GM06990 (cell line): ENCODE measurements around the gene PEX5L.

Source experiments
- DNase-seq: peaks from one replicate; pipeline ENCODE4 v3.0.0-alpha.2; 2011; ENCODE audit not compliant: insufficient read length; ENCODE audit errors: extremely low read depth
- H3K27me3 ChIP-seq: replicated peaks from 2 replicates; pipeline ENCODE4 v1.6.0; 2011; ENCODE audit warnings: low read length; ENCODE audit not compliant: control insufficient read depth, insufficient read depth
- H3K36me3 ChIP-seq: 2 replicates; pipeline ENCODE4 v1.5.1; 2011; ENCODE audit warnings: low read length; ENCODE audit not compliant: control insufficient read depth, insufficient read depth
- H3K4me3 ChIP-seq: replicated peaks from 2 replicates; pipeline ENCODE4 v1.5.1; 2011; ENCODE audit warnings: low read depth, mild to moderate bottlenecking, control low read depth, low read length
- CTCF ChIP-seq: IDR thresholded peaks from 2 replicates; pipeline ENCODE4 v1.5.1; 2011; ENCODE audit warnings: low read length, control low read depth, mild to moderate bottlenecking, inconsistent platforms; ENCODE audit not compliant: insufficient read depth, poor library complexity, severe bottlenecking

PEX5L gene

GRCh38 chr3:179955286-179955685, 81.5 kb downstream of the PEX5L start:
- Histone ChIP-seq H3K27me3 (no peaks in the 10 kb centered on the region), H3K36me3 (no peaks in the 10 kb centered on the region), H3K4me3 (no peak overlapping the region)
- no peak for TF ChIP-seq CTCF
- no peak for DNase-seq

- Histone ChIP-seq H3K27me3 (no peaks in the 10 kb centered on the region), H3K36me3 (no peaks in the 10 kb centered on the region), H3K4me3 (no peak overlapping the region)
- no peak for TF ChIP-seq CTCF
- no peak for DNase-seq
These were observed 82.5 kb downstream of the PEX5L start for GRCh38 chr3:179953993-179954870.

GRCh38 chr3:179950840-179951239, 85.9 kb downstream of the PEX5L start:
- TF ChIP-seq CTCF, result no peak
- no peaks in the 10 kb centered on the region for H3K36me3 ChIP-seq
- DNase-seq, result no peak
- no peak overlapping the region for H3K4me3 ChIP-seq
- H3K27me3 ChIP-seq, result no peaks in the 10 kb centered on the region

GRCh38 chr3:179949869-179950268, 86.9 kb downstream of the PEX5L start:
- Histone ChIP-seq H3K27me3 (no peaks in the 10 kb centered on the region), H3K4me3 (no peak overlapping the region), H3K36me3 (no peaks in the 10 kb centered on the region)
- no peak for DNase-seq
- TF ChIP-seq CTCF, result no peak

- no peaks in the 10 kb centered on the region for H3K27me3 ChIP-seq
- no peaks in the 10 kb centered on the region for H3K36me3 ChIP-seq
- no peak for TF ChIP-seq CTCF
- no peak overlapping the region for H3K4me3 ChIP-seq
- no peak for DNase-seq
These were observed 87.3 kb downstream of the PEX5L start for GRCh38 chr3:179949412-179949811.

- no peaks in the 10 kb centered on the region for H3K36me3 ChIP-seq
- TF ChIP-seq CTCF, result no peak
- no peak for DNase-seq
- H3K4me3 ChIP-seq, result no peak overlapping the region
- no peaks in the 10 kb centered on the region for H3K27me3 ChIP-seq
These were observed 88.0 kb downstream of the PEX5L start for GRCh38 chr3:179948740-179949139.
